PFSK-1 (cell line): ENCODE data around the gene TRMT61A.

Experiments
- FOXP2 ChIP-seq: optimal IDR thresholded peaks from 2 replicates; pipeline ENCODE3; 2011; ENCODE audit warnings: borderline replicate concordance, control low read depth, inconsistent platforms; ENCODE audit not compliant: insufficient read depth; ENCODE audit errors: extremely low read length, extremely low read depth
- POLR2AphosphoS5 ChIP-seq: IDR thresholded peaks from 2 replicates; pipeline ENCODE4 v1.6.1; 2012; ENCODE audit warnings: low read depth, mild to moderate bottlenecking, control low read depth, low read length, moderate library complexity
- SIN3A ChIP-seq: IDR thresholded peaks from 2 replicates; pipeline ENCODE4 v1.6.1; 2012; ENCODE audit warnings: mild to moderate bottlenecking, low read length, moderate library complexity, borderline replicate concordance; ENCODE audit not compliant: insufficient read depth
- TAF1 ChIP-seq: IDR thresholded peaks from 2 replicates; pipeline ENCODE4 v1.6.1; 2012; ENCODE audit warnings: low read length, control low read depth, borderline replicate concordance; ENCODE audit not compliant: insufficient read depth
- TF ChIP-seq, protein P1 (sequence below), 2 experiments: IDR thresholded peaks; 2 replicates each; pipeline versions ENCODE4 v1.6.1 to v1.8.0; 2011 to 2012; ENCODE audit warnings: low read depth in 2 of 2, low read length in 2 of 2, control low read depth in 1 of 2, inconsistent platforms in 1 of 2, mild to moderate bottlenecking in 1 of 2, moderate library complexity in 1 of 2; ENCODE audit not compliant: insufficient read depth in 1 of 2

The TRMT61A gene

DNA sequence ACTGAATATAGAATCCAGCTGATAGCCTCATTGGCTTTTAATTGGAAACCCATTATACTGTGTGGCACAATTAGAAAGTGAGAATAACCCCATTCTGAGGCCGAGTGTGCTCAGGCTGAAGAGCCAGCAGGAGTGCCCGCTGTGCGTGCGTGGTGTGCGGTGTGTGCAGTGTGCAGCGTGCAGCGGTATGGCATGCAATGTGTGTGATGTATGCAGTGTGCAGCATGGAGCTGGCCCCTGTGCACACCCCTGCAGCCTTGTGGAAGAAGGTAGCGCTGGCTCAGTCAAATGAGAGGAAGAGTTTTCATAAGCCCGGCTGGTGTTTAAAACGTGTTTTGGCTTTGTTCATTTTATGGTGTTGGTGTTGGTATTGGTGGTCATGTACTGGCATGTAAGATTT is 29.3 kb upstream of the TRMT61A start:
- TF ChIP-seq SIN3A: no peak
- TF ChIP-seq, protein P1, sequence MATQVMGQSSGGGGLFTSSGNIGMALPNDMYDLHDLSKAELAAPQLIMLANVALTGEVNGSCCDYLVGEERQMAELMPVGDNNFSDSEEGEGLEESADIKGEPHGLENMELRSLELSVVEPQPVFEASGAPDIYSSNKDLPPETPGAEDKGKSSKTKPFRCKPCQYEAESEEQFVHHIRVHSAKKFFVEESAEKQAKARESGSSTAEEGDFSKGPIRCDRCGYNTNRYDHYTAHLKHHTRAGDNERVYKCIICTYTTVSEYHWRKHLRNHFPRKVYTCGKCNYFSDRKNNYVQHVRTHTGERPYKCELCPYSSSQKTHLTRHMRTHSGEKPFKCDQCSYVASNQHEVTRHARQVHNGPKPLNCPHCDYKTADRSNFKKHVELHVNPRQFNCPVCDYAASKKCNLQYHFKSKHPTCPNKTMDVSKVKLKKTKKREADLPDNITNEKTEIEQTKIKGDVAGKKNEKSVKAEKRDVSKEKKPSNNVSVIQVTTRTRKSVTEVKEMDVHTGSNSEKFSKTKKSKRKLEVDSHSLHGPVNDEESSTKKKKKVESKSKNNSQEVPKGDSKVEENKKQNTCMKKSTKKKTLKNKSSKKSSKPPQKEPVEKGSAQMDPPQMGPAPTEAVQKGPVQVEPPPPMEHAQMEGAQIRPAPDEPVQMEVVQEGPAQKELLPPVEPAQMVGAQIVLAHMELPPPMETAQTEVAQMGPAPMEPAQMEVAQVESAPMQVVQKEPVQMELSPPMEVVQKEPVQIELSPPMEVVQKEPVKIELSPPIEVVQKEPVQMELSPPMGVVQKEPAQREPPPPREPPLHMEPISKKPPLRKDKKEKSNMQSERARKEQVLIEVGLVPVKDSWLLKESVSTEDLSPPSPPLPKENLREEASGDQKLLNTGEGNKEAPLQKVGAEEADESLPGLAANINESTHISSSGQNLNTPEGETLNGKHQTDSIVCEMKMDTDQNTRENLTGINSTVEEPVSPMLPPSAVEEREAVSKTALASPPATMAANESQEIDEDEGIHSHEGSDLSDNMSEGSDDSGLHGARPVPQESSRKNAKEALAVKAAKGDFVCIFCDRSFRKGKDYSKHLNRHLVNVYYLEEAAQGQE (IDR thresholded peaks at IDR 0.05; ENCODE audit: insufficient read depth in 1 of 2, low read depth in 2 of 2, low read length in 2 of 2): no peak
- no peak for TF ChIP-seq POLR2AphosphoS5
- TF ChIP-seq FOXP2: no peak
- TF ChIP-seq TAF1: no peak

DNA sequence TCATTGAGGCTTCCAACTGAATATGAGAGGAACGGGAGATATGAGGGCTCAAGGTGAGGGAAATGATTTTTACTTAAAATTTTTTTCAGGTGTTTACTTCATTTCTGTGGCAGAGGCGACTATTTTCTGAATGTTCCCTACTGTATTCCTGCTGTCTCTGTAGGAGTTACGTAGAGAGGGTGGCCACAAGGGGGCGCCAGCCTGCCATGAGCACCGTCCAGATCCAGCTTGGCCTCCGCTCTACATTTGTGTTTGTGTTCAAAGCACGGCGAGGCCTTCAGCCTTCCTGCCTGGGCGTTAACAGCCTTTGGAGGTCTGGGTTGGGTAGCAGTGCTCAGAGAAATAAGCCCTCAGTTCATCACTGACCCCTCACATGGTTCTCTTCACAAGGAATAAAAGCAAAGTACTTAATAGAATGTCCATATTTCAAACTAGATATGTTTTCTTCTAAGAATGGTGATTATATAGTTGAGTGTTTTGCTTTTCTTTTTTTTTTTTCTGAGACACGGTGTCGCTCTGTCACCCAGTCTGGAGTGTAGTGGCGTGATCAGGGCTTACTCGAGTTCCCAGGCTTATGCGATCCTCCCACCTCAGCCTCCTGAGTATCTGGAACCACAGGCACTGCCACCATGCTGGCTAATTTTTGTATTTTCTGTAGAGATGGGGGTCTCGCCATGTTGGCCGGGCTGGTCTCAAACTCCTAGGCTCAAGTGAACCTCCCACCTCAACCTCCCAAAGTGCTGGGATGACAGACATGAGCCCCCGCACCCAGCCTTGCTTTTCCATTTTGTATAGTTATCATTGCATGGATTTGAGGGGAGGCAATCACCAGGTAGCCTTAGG is 28.6 kb upstream of the TRMT61A start:
- TF ChIP-seq POLR2AphosphoS5 (no peak), TAF1 (no peak), SIN3A (no peak), FOXP2 (peak; percentile 40)
- TF ChIP-seq, protein P1 (IDR thresholded peaks at IDR 0.05; ENCODE audit: insufficient read depth in 1 of 2, low read depth in 2 of 2, low read length in 2 of 2): no peak

DNA sequence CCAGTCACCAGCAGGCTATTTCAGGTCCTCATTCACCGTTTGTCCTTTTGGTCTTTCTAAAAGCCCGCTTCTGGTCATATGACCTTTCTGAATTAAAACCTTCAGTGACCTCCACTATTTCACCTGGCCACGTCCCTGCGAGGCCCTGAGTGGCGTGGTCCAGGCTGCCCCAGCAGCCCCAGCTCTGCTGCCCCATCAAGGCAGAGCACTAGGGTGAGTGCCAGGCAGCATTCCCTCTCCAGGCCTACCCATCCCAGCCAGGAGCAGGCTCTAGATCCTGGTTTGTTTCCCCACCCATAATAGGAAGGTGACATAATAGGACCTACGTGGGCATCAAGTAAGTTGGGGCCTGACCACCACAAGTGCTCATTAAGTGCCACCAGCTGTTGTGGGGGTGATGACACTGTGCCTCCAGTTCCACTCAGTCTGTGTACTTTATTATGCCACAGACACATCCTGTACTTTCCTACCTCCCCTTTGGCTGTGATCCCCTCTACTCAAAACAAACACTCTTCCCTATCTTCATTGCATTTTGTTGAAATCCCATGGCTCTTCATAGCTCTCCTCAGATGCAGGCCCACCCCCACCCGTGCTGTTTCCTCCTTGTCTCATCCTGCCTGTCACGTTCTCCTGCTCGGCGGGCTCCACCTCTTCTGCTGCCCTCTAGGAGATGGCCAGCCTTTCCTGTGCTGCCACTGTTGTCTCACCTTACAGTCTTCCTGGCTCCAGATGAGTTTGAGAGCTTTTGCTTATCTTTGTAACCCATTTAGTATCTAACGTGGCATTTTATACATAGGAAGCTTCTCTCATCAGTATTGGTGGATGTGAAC is 27.7 kb upstream of the TRMT61A start:
- TF ChIP-seq, protein P1 (IDR thresholded peaks at IDR 0.05; ENCODE audit: insufficient read depth in 1 of 2, low read depth in 2 of 2, low read length in 2 of 2): no peak
- TF ChIP-seq TAF1: no peak
- TF ChIP-seq SIN3A: no peak
- TF ChIP-seq POLR2AphosphoS5: no peak
- no peak for TF ChIP-seq FOXP2

DNA sequence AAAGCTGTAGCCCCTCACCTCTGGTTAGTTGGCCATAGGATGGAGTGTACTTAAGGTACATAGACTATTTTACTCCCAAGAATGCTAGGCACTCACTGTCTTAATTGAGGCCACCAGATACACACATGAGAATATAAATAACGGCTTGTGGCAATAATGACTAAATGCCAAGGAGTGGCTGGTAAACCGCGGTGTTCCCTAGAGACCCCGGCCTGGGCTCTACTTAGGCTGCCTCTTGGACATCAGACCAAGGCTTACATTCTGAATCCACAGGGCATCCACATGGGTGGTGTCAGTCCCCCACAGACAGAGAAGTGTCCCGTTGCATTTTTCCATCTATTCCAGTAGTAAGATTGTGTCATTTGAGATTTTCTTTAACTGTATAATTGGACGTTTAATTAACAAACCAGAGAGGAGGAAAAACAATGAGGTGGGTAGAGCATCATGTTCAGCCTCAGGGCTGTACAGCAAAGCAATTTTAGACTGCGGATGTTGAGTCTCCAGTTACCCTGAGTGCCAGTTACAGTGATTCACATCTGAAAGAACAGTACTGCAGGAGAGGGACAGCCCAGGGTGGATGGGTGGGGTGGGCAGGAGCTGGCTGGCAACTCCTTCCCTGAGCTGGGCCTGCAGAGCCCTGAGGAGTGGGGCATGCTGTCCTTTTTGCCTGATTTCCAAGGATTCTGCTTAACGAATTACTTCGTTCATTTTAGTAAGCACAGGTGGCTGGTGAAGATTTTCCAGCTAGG is 26.9 kb upstream of the TRMT61A start:
- no peak for TF ChIP-seq FOXP2
- TF ChIP-seq, protein P1 (IDR thresholded peaks at IDR 0.05; ENCODE audit: insufficient read depth in 1 of 2, low read depth in 2 of 2, low read length in 2 of 2): no peak
- no peak for TF ChIP-seq POLR2AphosphoS5
- TF ChIP-seq TAF1: no peak
- no peak for TF ChIP-seq SIN3A
